ENCODE data around the gene AURKAIP1. TPM values are rescaled to one million over a fixed set of nuclear protein-coding genes. Genes with fewer than 3 reads are reported as not detected.
A peak's percentile ranks its signal among the peaks of the same experiment; 100 is the strongest.

The AURKAIP1 gene
- total and polyA plus RNA-seq, 9 of the 15 experiments (the other 6 are each of a cell fraction or from before 2014, with no cell fraction given): 7.8 to 478 (median 92.0) TPM

DNA sequence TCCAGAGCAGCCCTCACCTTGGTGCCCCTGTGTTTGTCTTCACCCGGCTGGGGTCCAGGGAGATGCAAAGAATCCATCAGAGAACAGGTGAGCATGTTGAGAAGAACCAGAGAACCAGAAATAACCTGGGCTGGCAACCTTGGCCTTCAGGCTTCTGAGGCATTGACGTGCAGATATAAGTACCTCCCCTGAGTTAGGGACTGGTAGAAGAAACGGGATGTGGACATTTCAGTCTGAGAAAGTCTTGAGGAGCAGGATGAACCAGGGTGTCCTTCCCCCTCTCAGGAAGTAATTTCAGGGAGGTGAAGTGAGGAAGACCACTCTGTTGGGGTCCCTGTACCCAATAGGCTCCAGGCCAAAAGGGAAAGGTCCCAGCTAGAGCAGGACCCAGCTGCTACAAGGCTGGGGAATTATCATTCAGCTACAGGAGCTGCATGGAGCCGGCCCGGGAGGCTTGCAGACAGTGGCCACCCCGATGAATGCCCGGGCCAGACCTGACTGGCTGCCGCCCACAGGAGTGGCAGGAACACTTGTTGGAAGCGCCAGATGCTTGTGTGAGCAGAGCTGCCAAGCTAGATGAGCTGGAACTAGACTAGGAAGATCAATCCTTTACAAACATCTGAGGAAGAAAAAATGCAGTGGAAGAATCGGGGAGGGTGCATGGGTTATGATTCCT, 1.7 kb upstream of the AURKAIP1 start:
- 61% methylated on average over 10 of the region's 10 CpGs for WGBS (ENCODE audit: insufficient coverage, low coverage, missing lambda C conversion rate)
- peak overlapping the region; percentile 97; the same call in 2 of the 3 replicates for H3K27ac ChIP-seq (ENCODE audit: extremely low read depth, low read depth, low read length)
- H2AFZ ChIP-seq (ENCODE audit: low read depth, low read length): peak overlapping the region; percentile 66
- ChIA-PET CTCF (ENCODE audit: low intra/inter-chr PET ratio) (no interaction called here), POLR2A (interaction anchor here (0.6 to 4.2 kb wide), 13 partner anchors 10 to 128 kb away, joined by 3 to 54 read pairs (median 5); partner anchors contain the start of genes CCNL2, MRPL20 and MXRA8)
- TF ChIP-seq CGGBP1 (CRISPR knock-in tag; IDR thresholded peaks at IDR 0.05) (no peak), NRF1 (conservative IDR thresholded peaks at IDR 0.05 in 1 of 2, IDR thresholded peaks at IDR 0.05 in 1 of 2) (0 out of 4 replicates have a peak, but pooled peaks of 1 of the 2 experiments have one; percentile 1), ZNF143 (CRISPR knock-in tag; IDR thresholded peaks at IDR 0.05) (peak; percentile 48; the same call in 1 of the 2 replicates), RBM25 (IDR thresholded peaks at IDR 0.05; ENCODE audit: low read depth, low read length, severe bottlenecking) (no peak), MAZ (CRISPR knock-in tag; conservative IDR thresholded peaks at IDR 0.05 in 1 of 2, IDR thresholded peaks at IDR 0.05 in 1 of 2) (no peak), ETV1 (tag; conservative IDR thresholded peaks at IDR 0.05; ENCODE audit: low read depth) (0 out of 2 replicates have a peak, but pooled peaks have one; percentile 0), ZNF436 (CRISPR knock-in tag; IDR thresholded peaks at IDR 0.05) (no peak), MEF2D (tag; conservative IDR thresholded peaks at IDR 0.05; ENCODE audit: low read depth) (0 out of 2 replicates have a peak, but pooled peaks have one; percentile 14), MAFF (IDR thresholded peaks at IDR 0.05; ENCODE audit: low read length) (no peak), ZNF778 (CRISPR knock-in tag; IDR thresholded peaks at IDR 0.05) (no peak), ZFPM2 (CRISPR knock-in tag; IDR thresholded peaks at IDR 0.05) (no peak), HOMEZ (CRISPR knock-in tag; IDR thresholded peaks at IDR 0.05) (no peak)
- H3K4me1 ChIP-seq (replicated peaks in 1 of 2; ENCODE audit: control insufficient read depth in 2 of 2, insufficient read depth in 2 of 2, low read length in 2 of 2): peaks cover 11 to 58% of the 10 kb centered on the region in 2 experiments; a peak in 4 of 5 replicates
- H3K9ac ChIP-seq (ENCODE audit: insufficient read depth in 1 of 2, low read depth in 2 of 2, low read length in 2 of 2): peak overlapping the region; percentile 99
- H4K20me1 ChIP-seq (replicated peaks; ENCODE audit: control insufficient read depth, insufficient read depth, low read length): peaks cover 3% of the 10 kb centered on the region; the same call in 1 of the 2 replicates
- H3K36me3 ChIP-seq (ENCODE audit: control insufficient read depth, insufficient read depth, low read length): peaks cover 23% of the 10 kb centered on the region; the same call in 2 of the 3 replicates
- no TSS peak for BruUV-seq (replicated peaks)
- no peak for ATAC-seq
- no peaks in the 10 kb centered on the region; the same call in 1 of the 2 replicates for H3K9me3 ChIP-seq (replicated peaks; ENCODE audit: control insufficient read depth, insufficient read depth, low read depth, low read length)
- no peak for FAIRE-seq
- DNase-seq (ENCODE audit: extremely low read depth in 1 of 4, low spot score in 3 of 4): no peak
- in situ Hi-C loops (cut with MboI): no loop called here
- H3K4me3 ChIP-seq: peak overlapping the region; percentile 100
- H3K4me2 ChIP-seq (ENCODE audit: insufficient read depth, low read length): peak overlapping the region; percentile 89
- no peaks in the 10 kb centered on the region for H3K27me3 ChIP-seq (ENCODE audit: control insufficient read depth in 2 of 2, insufficient read depth in 2 of 2, low read length in 2 of 2)
- H3K79me2 ChIP-seq (ENCODE audit: control insufficient read depth, insufficient read depth, low read length): peaks cover 29% of the 10 kb centered on the region
- intact Hi-C loops (cut with micrococcal nuclease): loop anchor here (5.0 to 10.0 kb wide), 3 partner anchors 54 to 128 kb away; partner anchors contain the start of genes ACAP3, CPTP, INTS11 and PUSL1
- H3K9me1 ChIP-seq (ENCODE audit: control insufficient read depth, insufficient read depth, low read length): peaks cover 1% of the 10 kb centered on the region

Data from K562 (cell line).